H9 (cell line): Measurements from ENCODE around the gene FOXG1. TPM values are rescaled to one million over a fixed set of nuclear protein-coding genes. Genes with fewer than 3 reads are reported as not detected.

ENCODE experiments used
- DNase-seq: peaks from one replicate; pipeline ENCODE4 v3.0.0-alpha.2; 2017
- H2AFZ ChIP-seq: one replicate; pipeline ENCODE4 v1.6.1; 2013; ENCODE audit warnings: mild to moderate bottlenecking, low read length, control low read depth, moderate library complexity
- H2AK5ac ChIP-seq: 2 replicates; pipeline ENCODE4 v1.6.1; 2013; ENCODE audit warnings: low read length, control low read depth, mixed read lengths; ENCODE audit not compliant: insufficient read length
- H2BK120ac ChIP-seq: one replicate; pipeline ENCODE4 v1.6.1; 2013; ENCODE audit warnings: low read depth, mild to moderate bottlenecking, low read length, control low read depth, inconsistent platforms; ENCODE audit not compliant: poor library complexity, severe bottlenecking
- H2BK12ac ChIP-seq: 2 replicates; pipeline ENCODE4 v1.6.1; 2013; ENCODE audit warnings: low read length, control low read depth, mixed read lengths, low read depth; ENCODE audit not compliant: insufficient read length
- H2BK15ac ChIP-seq: 2 replicates; pipeline ENCODE4 v1.6.1; 2013; ENCODE audit warnings: low read depth, low read length, control low read depth
- H2BK20ac ChIP-seq: one replicate; pipeline ENCODE4 v1.6.1; 2013; ENCODE audit warnings: low read depth, mild to moderate bottlenecking, low read length, control low read depth, inconsistent platforms; ENCODE audit not compliant: poor library complexity, severe bottlenecking
- H2BK5ac ChIP-seq: 2 replicates; pipeline ENCODE4 v1.6.1; 2013; ENCODE audit warnings: low read length, control low read depth, mixed read lengths; ENCODE audit not compliant: insufficient read length
- H3K14ac ChIP-seq: 2 replicates; pipeline ENCODE4 v1.6.1; 2013; ENCODE audit warnings: low read length, control low read depth; ENCODE audit not compliant: insufficient read depth
- H3K18ac ChIP-seq: 2 replicates; pipeline ENCODE4 v1.6.1; 2013; ENCODE audit warnings: low read depth, mild to moderate bottlenecking, mixed read lengths, low read length, control low read depth; ENCODE audit not compliant: insufficient read length
- H3K23ac ChIP-seq: 2 replicates; pipeline ENCODE4 v1.6.1; 2013; ENCODE audit warnings: low read length, control low read depth, mixed read lengths, low read depth; ENCODE audit not compliant: insufficient read length
- H3K23me2 ChIP-seq: 2 replicates; pipeline ENCODE4 v1.6.1; 2013; ENCODE audit warnings: low read depth, mild to moderate bottlenecking, mixed read lengths, low read length, control low read depth; ENCODE audit not compliant: insufficient read length, poor library complexity, severe bottlenecking
- H3K27ac ChIP-seq: 2 replicates; pipeline ENCODE4 v1.5.1; 2013; ENCODE audit warnings: low read length, control low read depth, mixed read lengths, low read depth; ENCODE audit not compliant: insufficient read length
- H3K27me3 ChIP-seq: 2 replicates; pipeline ENCODE4 v1.6.1; 2013; ENCODE audit warnings: low read length, control low read depth, inconsistent platforms; ENCODE audit not compliant: insufficient read depth
- H3K4ac ChIP-seq: 2 replicates; pipeline ENCODE4 v1.6.1; 2013; ENCODE audit warnings: low read depth, mild to moderate bottlenecking, control low read depth, inconsistent platforms, low read length, moderate library complexity
- H3K4me1 ChIP-seq: 2 replicates; pipeline ENCODE4 v1.6.1; 2013; ENCODE audit warnings: low read length, control low read depth, inconsistent platforms; ENCODE audit not compliant: insufficient read depth
- H3K4me2 ChIP-seq: 2 replicates; pipeline ENCODE4 v1.6.1; 2013; ENCODE audit warnings: low read length, control low read depth, mixed read lengths; ENCODE audit not compliant: insufficient read length, insufficient read depth
- H3K56ac ChIP-seq: 2 replicates; pipeline ENCODE4 v1.6.1; 2013; ENCODE audit warnings: low read depth, mild to moderate bottlenecking, mixed read lengths, low read length, control low read depth; ENCODE audit not compliant: insufficient read length
- H3K79me1 ChIP-seq: 2 replicates; pipeline ENCODE4 v1.6.1; 2013; ENCODE audit warnings: low read depth, mild to moderate bottlenecking, moderate library complexity, low read length, control low read depth, inconsistent platforms; ENCODE audit not compliant: insufficient read depth, poor library complexity, severe bottlenecking
- H3K79me2 ChIP-seq: 2 replicates; pipeline ENCODE4 v1.6.1; 2013; ENCODE audit warnings: low read length, control low read depth, inconsistent platforms; ENCODE audit not compliant: insufficient read depth
- H3K9ac ChIP-seq: 2 replicates; pipeline ENCODE4 v1.6.1; 2013; ENCODE audit warnings: low read length, control low read depth, mixed read lengths; ENCODE audit not compliant: insufficient read length; ENCODE audit errors: extremely low read depth
- H3K9me3 ChIP-seq: one replicate; pipeline ENCODE4 v1.6.1; 2013; ENCODE audit warnings: low read depth, low read length, inconsistent platforms; ENCODE audit not compliant: control insufficient read depth
- H3T11ph ChIP-seq: one replicate; pipeline ENCODE4 v1.6.1; 2013; ENCODE audit warnings: mild to moderate bottlenecking, low read length, control low read depth, inconsistent platforms
- H4K20me1 ChIP-seq: one replicate; pipeline ENCODE4 v1.6.1; 2013; ENCODE audit not compliant: control insufficient read depth, insufficient read length, insufficient read depth
- H4K5ac ChIP-seq: 2 replicates; pipeline ENCODE4 v1.6.1; 2013; ENCODE audit warnings: low read depth, mild to moderate bottlenecking, mixed read lengths, low read length, control low read depth; ENCODE audit not compliant: insufficient read length
- H4K8ac ChIP-seq: replicated peaks from 2 replicates; pipeline ENCODE4 v1.6.1; 2013; ENCODE audit warnings: low read length, control low read depth, mixed read lengths, low read depth; ENCODE audit not compliant: insufficient read length
- H4K91ac ChIP-seq: 2 replicates; pipeline ENCODE4 v1.6.1; 2013; ENCODE audit warnings: low read depth, mild to moderate bottlenecking, moderate library complexity, mixed read lengths, low read length, control low read depth; ENCODE audit not compliant: insufficient read length
- H3K27ac Mint-ChIP-seq, 3 experiments: 2 replicates in 2 of 3; 3 replicates in 1 of 3; pipeline ENCODE4 v1.8.0; 2020 to 2021; ENCODE audit warnings: mixed read lengths in 3 of 3, mild to moderate bottlenecking in 1 of 3, moderate library complexity in 1 of 3
- H3K27me3 Mint-ChIP-seq: 2 replicates; pipeline ENCODE4 v1.8.0; 2021; ENCODE audit warnings: low read depth, mild to moderate bottlenecking, moderate library complexity, mixed read lengths
- H3K36me3 Mint-ChIP-seq, 3 experiments: 2 replicates in 2 of 3; 3 replicates in 1 of 3; pipeline ENCODE4 v1.8.0; 2020 to 2021; ENCODE audit warnings: low read depth in 3 of 3, mixed read lengths in 3 of 3; ENCODE audit not compliant: insufficient read depth in 1 of 3
- H3K4me1 Mint-ChIP-seq, 2 experiments: 2 replicates each; pipeline ENCODE4 v1.8.0; 2020; ENCODE audit warnings: mixed read lengths in 2 of 2
- H3K4me3 Mint-ChIP-seq, 2 experiments: 2 replicates in 1 of 2; 3 replicates in 1 of 2; pipeline ENCODE4 v1.8.0; 2020 to 2021; ENCODE audit warnings: mild to moderate bottlenecking in 2 of 2, mixed read lengths in 2 of 2, moderate library complexity in 1 of 2
- H3K9me3 Mint-ChIP-seq, 2 experiments: 2 replicates in 1 of 2; 3 replicates in 1 of 2; pipeline ENCODE4 v1.8.0; 2020; ENCODE audit warnings: mild to moderate bottlenecking in 2 of 2, mixed read lengths in 2 of 2, moderate library complexity in 1 of 2
- CTCF ChIP-seq: fragments of 200-600 bp; sonication (generic); conservative IDR thresholded peaks from 3 replicates; pipeline ENCODE4 v1.8.0; 2021; ENCODE audit warnings: antibody characterized with exemption, mild to moderate bottlenecking
- WGBS: extraction: QIAGEN DNeasy Blood & Tissue Kit; methylation state at CpG from one replicate; pipeline ENCODE4 v1.1.7; 2013; ENCODE audit warnings: missing lambda C conversion rate, low lambda C conversion rate, mixed read lengths; ENCODE audit not compliant: insufficient read length; ENCODE audit errors: extremely low coverage; 5-methylcytosine and 5-hydroxymethylcytosine counted together
- total RNA-seq: library from RNA; stranded (reverse); gene quantifications from 2 replicates; pipeline ENCODE4 v1.2.1, GENCODE V29; 2021

The FOXG1 gene
- total RNA-seq, 1 experiment from 2014 or later: 0.11 TPM

GRCh38 chr14:28754209-28754985 lies 12.2 kb upstream of the FOXG1 start:
- H3K27ac ChIP-seq: no peak overlapping the region
- no CpG with 5 or more reads among the region's 9 CpGs for WGBS
- no peak overlapping the region for H3T11ph ChIP-seq
- H2BK12ac ChIP-seq: no peak overlapping the region
- H3K23me2 ChIP-seq: peaks cover 4% of the 10 kb centered on the region
- DNase-seq: peak; percentile 35
- no peaks in the 10 kb centered on the region for H3K79me1 ChIP-seq
- no peak overlapping the region for H4K91ac ChIP-seq
- H2BK15ac ChIP-seq: no peak overlapping the region
- H3K23ac ChIP-seq: no peak overlapping the region
- H4K5ac ChIP-seq: no peak overlapping the region
- Mint-ChIP-seq H3K27me3 (peaks cover 60% of the 10 kb centered on the region), H3K4me1 (peaks cover 9 to 36% of the 10 kb centered on the region in 2 experiments), H3K4me3 (no peak overlapping the region), H3K9me3 (peaks cover 2 to 5% of the 10 kb centered on the region in 2 experiments; a peak in 3 of 5 replicates), H3K27ac (no peak overlapping the region), H3K36me3 (no peaks in the 10 kb centered on the region)
- peaks cover 5% of the 10 kb centered on the region; the same call in 1 of the 2 replicates for H3K4me1 ChIP-seq
- H3K79me2 ChIP-seq: no peaks in the 10 kb centered on the region
- H3K9ac ChIP-seq: no peak overlapping the region
- H2AK5ac ChIP-seq: no peak overlapping the region
- H3K4ac ChIP-seq: no peak overlapping the region
- no peak overlapping the region for H3K56ac ChIP-seq
- H2BK20ac ChIP-seq: no peak overlapping the region
- no peak overlapping the region for H3K18ac ChIP-seq
- no peak overlapping the region for H2BK120ac ChIP-seq
- no peak overlapping the region for H4K8ac ChIP-seq
- H2AFZ ChIP-seq: no peak overlapping the region
- H2BK5ac ChIP-seq: no peak overlapping the region
- no peak overlapping the region for H3K4me2 ChIP-seq
- peaks cover 45% of the 10 kb centered on the region for H3K27me3 ChIP-seq
- no peaks in the 10 kb centered on the region for H4K20me1 ChIP-seq
- peak; percentile 86 for TF ChIP-seq CTCF
- H3K9me3 ChIP-seq: no peaks in the 10 kb centered on the region
- no peak overlapping the region for H3K14ac ChIP-seq
